Measurements from ENCODE around the gene PRR18. TPM values are rescaled to one million over a fixed set of nuclear protein-coding genes. Genes with fewer than 3 reads are reported as not detected.

PRR18 gene
- total RNA-seq, 1 donor from 2014 or later: not detected

DNA sequence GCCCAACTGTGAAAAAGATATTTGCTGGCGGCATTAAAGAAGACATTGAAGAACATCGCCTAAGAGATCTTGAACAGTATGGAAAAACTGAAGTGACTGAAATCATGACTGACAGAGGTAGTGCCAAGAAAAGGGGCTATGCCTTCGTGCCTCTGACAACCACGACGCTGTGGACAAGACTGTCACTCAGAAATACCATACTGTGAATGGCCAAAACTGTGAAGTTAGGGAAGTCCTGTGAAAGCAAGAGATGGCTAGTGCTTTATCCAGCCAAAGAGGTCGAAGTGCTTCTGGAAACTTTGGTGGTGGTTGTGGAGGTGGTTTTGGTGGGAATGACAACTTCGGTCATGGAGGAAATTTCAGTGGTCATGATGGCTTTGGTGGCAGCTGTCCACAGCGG, 26.7 kb upstream of the PRR18 start:
- DNase-seq (ENCODE audit: low spot score): no peak

GRCh38 chr6:166333172-166333995, 25.2 kb upstream of the PRR18 start:
- no peak for DNase-seq (ENCODE audit: low spot score)

DNA sequence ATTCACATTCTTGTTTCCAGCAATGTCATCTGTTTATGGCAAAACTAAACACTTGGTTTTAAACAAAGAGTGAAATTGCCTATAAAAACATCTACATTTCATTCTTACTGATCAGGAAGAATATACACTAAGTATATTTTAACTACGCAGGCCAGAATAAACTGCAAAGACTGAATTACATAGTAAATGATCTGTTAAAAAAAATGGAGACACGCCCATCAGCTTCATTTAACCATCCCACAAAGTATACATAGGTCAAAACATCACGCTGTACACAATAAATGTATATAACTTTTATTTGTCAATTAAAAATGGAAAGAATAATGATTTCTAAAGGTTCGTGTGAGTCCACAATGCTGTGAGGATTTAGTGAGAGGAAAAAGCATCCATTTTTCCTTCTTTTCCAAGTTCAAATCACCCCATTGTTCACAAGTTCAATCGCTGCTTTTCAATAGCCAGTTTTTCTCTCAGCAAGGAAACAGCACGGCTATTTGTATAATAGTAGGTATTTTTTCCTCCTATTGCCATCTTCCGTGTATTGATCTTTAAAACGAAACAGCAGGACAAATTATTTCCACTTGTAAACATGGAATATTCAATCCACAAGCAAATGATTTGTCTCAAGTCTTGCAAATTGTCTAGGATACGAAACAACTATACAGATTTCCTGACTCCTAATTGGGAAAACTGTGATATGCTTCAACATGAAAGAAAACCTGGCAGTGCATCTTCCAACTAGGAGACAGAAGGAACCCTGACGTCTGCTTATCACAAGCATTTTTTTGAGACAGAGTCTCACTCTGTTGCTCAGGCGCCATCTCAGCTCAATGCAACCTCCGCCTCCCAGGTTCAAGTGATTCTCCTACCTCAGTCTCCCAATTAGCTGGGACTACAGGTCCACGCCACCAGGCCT, 23.6 kb upstream of the PRR18 start:
- no peak for DNase-seq (ENCODE audit: low spot score)

- DNase-seq (ENCODE audit: low spot score): no peak
Measured at GRCh38 chr6:166330612-166331011, 22.4 kb upstream of the PRR18 start.

- no peak for DNase-seq (ENCODE audit: low spot score)
Measured at GRCh38 chr6:166325383-166326042, 17.3 kb upstream of the PRR18 start.

DNA sequence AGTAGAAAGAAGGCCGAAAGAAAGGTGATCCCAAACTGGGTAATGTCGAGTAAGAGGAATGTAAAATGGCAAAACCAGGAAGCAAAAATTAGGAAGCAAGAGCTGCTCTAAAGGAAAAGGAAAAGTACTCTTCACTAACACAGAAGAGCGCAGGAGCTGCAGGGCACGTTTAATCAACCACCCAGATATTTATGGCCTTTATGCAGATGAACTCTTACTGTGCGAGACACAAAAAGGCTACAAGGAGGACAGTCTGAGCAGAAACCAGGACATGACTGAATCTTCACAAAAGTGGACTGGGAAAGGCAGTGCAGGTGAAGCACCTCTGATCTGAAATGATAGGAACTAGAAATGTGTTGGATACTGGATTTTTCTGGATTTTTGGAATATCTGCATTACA, 15.2 kb upstream of the PRR18 start:
- no peak for DNase-seq (ENCODE audit: low spot score)

GRCh38 chr6:166318649-166319600, 10.7 kb upstream of the PRR18 start:
- no peak for DNase-seq (ENCODE audit: low spot score)

DNA sequence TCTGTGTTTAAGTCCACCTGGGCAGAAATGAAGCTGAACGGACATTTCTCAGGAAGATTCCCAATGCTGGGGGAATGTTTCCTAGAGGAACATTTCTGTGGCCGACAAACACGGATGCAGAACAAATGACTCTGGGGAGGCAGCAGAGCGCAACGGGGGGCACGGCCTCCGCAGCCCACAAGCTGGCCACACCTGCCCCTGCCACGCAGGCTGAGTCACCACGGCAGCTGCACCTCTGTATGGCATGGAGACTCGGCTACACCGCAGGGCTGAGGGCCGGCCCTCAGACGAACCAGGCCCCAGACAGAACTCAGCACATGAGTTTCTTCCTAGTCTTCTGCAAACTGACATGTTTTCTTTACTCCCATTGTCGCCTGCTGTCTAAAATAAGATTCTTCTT, 10.0 kb upstream of the PRR18 start:
- no peak for DNase-seq (ENCODE audit: low spot score)

- no peak for DNase-seq (ENCODE audit: low spot score)
Measured at GRCh38 chr6:166317261-166318212, 9.3 kb upstream of the PRR18 start.

DNA sequence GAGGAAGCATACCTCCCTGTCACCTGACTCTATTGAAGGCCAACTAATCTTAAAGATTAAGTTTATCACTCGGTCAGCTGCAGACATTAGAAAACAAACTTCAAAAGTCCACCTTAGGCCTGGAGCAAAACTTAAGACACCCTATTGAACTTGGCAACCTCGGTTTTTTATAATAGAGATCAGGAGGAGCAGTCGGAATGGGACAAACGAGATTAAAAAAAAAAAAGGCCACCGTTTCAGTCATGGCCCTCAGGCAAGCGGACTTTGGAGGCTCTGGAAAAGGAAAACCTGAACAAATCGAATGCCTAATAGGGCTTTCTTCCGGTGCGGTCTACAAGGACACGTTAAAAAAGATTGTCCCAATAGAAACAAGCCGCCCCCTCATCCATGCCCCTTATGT, 7.2 kb upstream of the PRR18 start:
- DNase-seq (ENCODE audit: low spot score): no peak

DNA sequence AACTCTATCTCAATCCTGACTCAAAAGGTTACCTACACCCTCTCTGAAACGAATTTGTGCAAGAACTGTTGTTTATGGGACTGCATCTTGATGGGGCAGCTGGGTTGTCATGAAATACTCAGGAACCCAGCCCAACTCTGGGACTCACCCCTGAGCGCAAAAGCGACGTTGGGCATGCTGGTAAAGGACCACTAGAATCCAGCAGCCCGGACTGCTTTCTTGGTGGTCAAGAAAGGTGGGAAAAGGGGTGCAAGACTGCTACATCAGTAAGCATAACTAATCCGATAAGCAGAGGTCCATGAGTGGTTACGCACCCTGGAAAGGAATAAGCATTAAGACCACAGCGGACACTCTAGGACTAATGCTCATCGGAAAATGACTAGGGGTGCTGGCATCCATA, 6.3 kb upstream of the PRR18 start:
- no peak for DNase-seq (ENCODE audit: low spot score)

DNA sequence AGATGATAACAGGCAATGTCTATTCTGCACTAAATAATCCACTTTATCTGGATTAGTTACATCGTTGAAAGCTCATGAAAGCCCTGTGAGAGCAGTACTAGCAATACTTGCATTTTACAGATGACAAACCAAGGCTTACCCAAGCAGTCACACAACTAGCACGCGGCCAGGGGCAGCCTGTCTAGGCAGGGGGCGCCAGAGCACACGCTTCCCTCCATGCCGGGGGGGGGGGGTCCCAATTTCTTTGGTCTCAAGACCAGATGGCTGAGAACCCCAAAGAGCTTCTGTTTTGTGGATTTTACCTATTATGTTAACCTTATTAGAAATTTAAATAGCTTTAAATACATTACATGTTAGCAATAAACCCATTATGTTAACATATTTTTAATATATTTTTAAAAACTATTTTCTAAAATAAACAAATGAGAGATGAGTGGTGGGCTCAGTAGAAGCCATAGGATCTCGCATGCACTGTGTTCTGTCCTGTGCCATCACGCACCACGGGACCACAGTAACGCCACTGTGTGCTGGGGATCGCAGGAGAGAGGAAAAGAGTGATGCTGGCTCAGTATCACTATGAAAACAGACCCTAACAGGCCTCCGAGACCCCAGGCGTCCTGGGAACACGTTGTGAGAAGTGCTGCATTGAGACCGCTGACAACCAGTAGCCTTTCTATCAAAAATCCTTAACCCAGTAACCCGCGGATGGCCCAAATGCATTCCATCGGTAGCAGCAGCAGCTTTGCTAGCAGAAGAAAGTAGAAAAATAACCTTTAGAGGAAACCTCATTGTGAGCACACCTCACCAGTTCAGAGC, 5.3 kb upstream of the PRR18 start:
- DNase-seq (ENCODE audit: low spot score): no peak

DNA sequence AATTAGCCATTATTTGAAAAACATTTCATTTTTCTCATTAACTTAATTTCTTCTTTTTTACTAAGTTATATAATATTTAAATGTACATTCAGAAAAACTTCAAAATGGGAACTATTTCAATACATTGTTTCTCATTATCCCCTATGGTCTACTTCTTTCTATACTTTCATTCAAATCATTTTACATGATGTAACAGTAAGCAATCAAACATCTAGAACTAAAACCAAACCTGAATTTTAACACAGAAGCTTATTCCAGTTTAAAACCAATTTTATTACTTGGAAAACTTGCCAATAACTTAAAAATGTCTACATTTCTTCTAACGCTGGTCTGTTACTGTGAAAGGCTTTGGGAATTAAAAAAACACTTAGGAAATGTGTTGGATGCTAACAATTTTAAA, 4.6 kb upstream of the PRR18 start:
- DNase-seq (ENCODE audit: low spot score): no peak

DNA sequence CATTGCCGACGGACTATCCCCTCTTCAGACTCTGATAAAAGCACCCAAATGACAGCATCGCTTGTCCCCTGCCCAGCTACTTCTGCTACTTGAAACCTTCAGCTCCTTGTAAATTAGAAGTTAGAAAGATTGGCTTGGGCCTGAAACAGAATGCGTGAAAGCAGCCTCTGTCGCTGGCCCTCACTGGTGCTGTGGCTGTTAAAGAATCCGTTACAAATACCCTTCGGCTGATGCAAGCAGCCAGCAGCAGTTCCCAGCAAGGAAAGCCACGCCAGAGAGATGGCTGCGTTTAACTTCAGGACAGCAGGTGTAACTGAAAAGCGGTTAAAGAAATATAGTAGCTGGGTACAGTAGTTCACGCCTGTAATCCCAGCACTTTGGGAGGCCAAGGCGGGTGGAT, 2.4 kb upstream of the PRR18 start:
- no peak for DNase-seq (ENCODE audit: low spot score)

DNA sequence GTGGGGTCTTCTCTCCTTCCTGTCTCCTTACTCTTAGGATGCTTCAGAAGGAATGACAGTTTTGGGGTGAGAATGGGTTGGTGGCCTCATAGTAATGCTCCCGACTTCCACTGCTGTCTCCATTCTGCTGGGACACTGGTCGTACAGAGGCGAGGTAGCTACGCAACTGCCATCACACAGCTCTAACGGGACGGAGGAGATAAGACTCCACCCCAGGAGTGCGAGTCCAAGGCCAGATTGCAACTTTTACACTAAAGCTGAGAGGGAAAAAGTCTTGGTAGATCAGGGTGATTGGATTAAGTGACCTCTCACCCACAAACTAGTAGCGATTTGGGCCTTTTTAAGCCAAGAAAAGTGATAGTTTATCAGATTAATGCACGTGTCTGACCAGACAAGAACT, 1.8 kb upstream of the PRR18 start:
- DNase-seq (ENCODE audit: low spot score): no peak

GRCh38 chr6:166308769-166309589, 787 bp upstream of the PRR18 start:
- DNase-seq (ENCODE audit: low spot score): no peak

DNA sequence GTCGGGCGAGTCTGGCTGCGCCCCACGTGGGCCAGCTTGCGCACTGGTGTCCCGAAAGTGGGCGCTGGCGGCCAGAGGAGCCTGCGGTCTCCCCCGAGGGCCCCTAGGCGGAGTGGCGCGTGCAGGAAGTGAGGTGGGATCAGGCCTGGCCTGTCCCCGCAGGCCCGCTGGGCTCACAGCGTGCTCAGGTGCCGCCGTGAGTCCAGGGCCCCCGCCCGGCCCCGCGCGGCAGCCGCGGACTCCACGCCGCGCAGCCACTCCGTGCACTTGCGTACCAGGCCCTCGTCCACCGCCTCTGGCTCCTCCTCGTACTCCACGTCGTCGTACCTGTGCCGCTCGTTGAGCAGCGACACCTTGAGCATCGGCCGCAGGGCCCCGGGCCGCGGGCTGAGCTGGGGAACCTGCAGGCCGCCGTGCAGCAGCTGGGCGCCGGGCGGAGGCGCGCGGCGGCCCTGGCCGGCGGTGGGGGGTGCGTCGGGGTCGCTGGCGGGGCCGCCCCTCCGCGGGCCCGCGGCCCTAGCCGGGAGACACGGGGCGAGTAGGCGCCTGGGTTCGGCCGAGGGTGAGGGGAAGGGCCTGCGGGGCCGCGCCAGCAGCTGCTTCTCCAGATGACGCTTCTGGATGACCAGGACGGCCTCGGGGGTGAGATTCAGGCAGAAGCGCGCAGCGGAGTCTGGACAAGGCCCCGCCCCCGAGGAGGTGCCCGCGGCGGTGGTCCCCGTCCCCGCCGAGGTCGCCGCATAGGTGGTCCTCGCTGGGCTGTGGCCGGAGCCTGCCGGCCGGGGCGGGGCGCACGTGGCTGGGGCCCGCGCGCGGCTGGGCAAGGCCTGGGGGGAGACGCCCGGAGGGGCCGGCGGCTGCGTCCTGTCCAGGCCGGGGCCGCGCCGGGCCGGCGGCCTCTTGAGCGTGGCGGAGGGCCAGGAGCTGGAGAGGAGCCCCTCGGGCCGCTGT, 835 bp downstream of the PRR18 start:
- no peak for DNase-seq (ENCODE audit: low spot score)

All from umbilical cord (tissue), 2 donors.